ENCODE data around the gene SPINK4.

The SPINK4 gene

DNA sequence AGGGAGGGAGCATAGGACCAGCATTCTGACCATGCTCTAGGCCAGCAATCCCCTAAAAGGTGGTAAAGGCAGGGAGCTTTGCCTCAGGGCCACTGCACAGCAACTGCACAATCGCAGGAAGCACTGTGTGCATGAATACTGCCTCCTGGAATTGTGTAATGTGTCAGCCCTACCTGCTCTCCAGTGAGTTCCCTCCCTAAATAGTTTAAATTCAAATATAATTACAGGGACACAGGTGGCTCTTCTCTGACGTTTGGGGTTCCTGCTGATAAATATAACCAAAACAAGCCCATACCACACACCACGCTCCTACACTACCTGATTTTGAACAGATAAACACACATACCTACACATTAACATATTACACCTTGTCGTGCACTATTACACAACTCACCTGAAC, 15.5 kb downstream of the SPINK4 start:
- peaks cover 52% of the 10 kb centered on the region for H3K36me3 ChIP-seq (ENCODE audit: control insufficient read depth, insufficient read depth, low read length)
- 90 to 91% methylated on average over 4 of the region's 4 CpGs for WGBS, 2 experiments
- no peaks in the 10 kb centered on the region for H3K27me3 ChIP-seq (ENCODE audit: control insufficient read depth, insufficient read depth, low read length, poor library complexity, severe bottlenecking)
- H3K4me1 ChIP-seq (ENCODE audit: control insufficient read depth, insufficient read depth, low read length): no peaks in the 10 kb centered on the region
- H3K9me3 ChIP-seq (ENCODE audit: control insufficient read depth, low read length): no peaks in the 10 kb centered on the region
- H3K4me3 ChIP-seq (ENCODE audit: insufficient read depth, low read depth, low read length): no peak overlapping the region
- no peak overlapping the region for H3K27ac ChIP-seq (ENCODE audit: insufficient read depth, low read depth, low read length, poor library complexity, severe bottlenecking)

DNA sequence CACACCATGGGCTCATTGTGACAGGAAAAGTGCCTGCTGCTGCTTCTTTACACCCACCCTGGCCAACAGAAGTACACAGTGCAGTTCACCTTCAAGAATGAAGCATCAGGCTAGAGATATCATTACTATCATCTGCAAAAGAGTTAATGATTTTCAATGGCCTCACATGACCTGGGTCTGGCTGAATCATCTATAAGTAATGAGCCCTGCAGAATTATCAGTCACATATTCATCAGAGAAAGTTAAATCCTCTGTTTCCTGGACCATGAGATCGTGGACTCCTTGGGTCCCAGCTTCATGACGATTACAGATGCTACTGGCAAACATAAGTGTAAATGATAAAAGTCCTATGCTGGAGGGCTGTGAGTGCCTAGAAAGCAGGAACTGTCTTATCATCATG, 16.3 kb downstream of the SPINK4 start:
- no peaks in the 10 kb centered on the region for H3K9me3 ChIP-seq (ENCODE audit: control insufficient read depth, low read length)
- no peaks in the 10 kb centered on the region for H3K4me1 ChIP-seq (ENCODE audit: control insufficient read depth, insufficient read depth, low read length)
- 84 to 91% methylated on average over 2 of the region's 2 CpGs for WGBS, 2 experiments
- no peak overlapping the region for H3K27ac ChIP-seq (ENCODE audit: insufficient read depth, low read depth, low read length, poor library complexity, severe bottlenecking)
- no peaks in the 10 kb centered on the region for H3K27me3 ChIP-seq (ENCODE audit: control insufficient read depth, insufficient read depth, low read length, poor library complexity, severe bottlenecking)
- H3K36me3 ChIP-seq (ENCODE audit: control insufficient read depth, insufficient read depth, low read length): peaks cover 60% of the 10 kb centered on the region
- H3K4me3 ChIP-seq (ENCODE audit: insufficient read depth, low read depth, low read length): no peak overlapping the region

DNA sequence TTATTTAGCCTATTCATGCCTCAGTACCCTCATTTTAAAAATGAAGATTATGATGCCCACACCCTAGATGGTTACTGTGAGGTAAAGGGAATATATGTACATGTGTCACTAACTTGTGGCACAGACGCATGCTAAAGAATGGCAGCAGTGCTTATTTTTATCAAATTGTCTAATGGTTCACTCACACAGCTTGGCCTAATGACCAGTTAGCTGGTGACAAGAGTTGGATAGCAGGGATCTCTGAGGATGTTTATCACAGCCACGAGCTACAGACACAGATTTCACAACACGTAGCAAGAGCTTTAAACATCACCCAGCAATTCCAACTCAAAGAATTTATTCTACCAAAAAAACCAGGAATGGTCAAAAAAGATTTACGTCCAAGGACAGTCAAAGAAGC, 17.3 kb downstream of the SPINK4 start:
- Histone ChIP-seq H3K9me3 (ENCODE audit: control insufficient read depth, low read length) (no peaks in the 10 kb centered on the region), H3K36me3 (ENCODE audit: control insufficient read depth, insufficient read depth, low read length) (peaks cover 66% of the 10 kb centered on the region), H3K27me3 (ENCODE audit: control insufficient read depth, insufficient read depth, low read length, poor library complexity, severe bottlenecking) (no peaks in the 10 kb centered on the region), H3K4me1 (ENCODE audit: control insufficient read depth, insufficient read depth, low read length) (no peaks in the 10 kb centered on the region), H3K27ac (ENCODE audit: insufficient read depth, low read depth, low read length, poor library complexity, severe bottlenecking) (no peak overlapping the region), H3K4me3 (ENCODE audit: insufficient read depth, low read depth, low read length) (no peak overlapping the region)
- WGBS, 2 experiments: 94 to 96% methylated on average over 3 of the region's 4 CpGs

DNA sequence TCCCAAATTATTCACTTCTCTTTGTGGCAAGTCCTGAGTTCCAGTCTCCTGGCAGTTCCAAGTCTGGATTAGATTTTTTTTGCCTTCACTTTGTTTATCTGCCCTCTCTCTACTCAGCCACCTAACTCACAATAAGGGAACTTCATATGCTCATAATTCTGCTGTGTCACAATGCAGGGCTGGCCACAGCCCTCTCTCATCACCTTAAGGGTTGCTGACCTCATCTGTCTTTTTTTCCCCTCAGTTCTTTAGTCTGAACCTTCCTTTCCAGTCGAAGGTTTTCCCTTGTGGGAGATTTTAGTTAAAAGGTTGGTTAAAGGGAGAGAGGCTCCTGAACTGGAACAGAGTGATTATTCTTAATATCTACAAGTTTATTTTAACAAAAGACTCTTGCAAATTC, 20.4 kb downstream of the SPINK4 start:
- peaks cover under 1% of the 10 kb centered on the region for H3K4me1 ChIP-seq (ENCODE audit: control insufficient read depth, insufficient read depth, low read length)
- H3K27ac ChIP-seq (ENCODE audit: insufficient read depth, low read depth, low read length, poor library complexity, severe bottlenecking): no peak overlapping the region
- 100% methylated on average over 1 of the region's 1 CpG; no CpG with 5 or more reads in 1 of the 2 experiments for WGBS, 2 experiments
- H3K4me3 ChIP-seq (ENCODE audit: insufficient read depth, low read depth, low read length): no peak overlapping the region
- peaks cover 56% of the 10 kb centered on the region for H3K36me3 ChIP-seq (ENCODE audit: control insufficient read depth, insufficient read depth, low read length)
- no peaks in the 10 kb centered on the region for H3K9me3 ChIP-seq (ENCODE audit: control insufficient read depth, low read length)
- no peaks in the 10 kb centered on the region for H3K27me3 ChIP-seq (ENCODE audit: control insufficient read depth, insufficient read depth, low read length, poor library complexity, severe bottlenecking)

DNA sequence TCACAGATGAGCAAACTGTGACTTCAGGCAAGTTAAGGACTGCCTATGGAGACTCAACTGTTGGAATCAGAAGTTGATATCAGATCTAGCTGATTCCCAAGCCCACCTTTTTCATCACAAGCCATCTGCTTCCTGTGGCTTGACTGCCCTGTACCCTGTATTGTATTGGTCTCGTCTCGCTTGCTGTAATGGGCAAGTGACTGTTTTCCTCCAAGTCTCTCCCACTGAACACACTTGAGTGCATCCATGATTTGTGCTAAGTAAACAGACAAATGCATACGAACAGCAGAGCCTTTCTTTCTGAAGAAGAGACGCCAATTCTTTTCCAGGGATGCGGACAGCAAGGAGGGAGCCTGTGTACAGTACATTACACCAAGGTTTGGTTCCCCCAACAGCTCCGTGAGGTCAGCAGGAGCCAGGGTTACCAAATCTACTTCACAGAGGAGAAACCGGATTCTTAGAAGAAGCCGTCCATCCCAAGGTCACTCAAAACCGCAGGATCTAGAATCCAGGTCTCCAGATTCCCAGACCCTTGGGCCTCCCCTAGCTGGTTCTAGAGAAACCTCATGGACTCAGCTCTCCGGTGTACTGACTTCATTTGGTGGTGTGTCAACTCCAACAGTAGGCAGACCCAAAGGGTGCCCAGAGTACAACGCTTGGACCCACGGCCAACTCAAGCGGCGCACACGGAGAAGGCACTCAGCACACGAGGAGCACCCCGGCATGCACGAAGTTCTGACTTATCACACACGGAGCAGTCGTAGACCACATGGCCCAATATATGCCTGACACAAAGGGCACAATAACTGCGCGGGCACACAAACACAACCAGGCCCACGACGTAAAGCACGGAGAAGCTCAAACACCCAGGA, 23.4 kb downstream of the SPINK4 start:
- 9% methylated on average over 25 of the region's 25 CpGs for WGBS, 2 experiments
- H3K27ac ChIP-seq (ENCODE audit: insufficient read depth, low read depth, low read length, poor library complexity, severe bottlenecking): no peak overlapping the region

DNA sequence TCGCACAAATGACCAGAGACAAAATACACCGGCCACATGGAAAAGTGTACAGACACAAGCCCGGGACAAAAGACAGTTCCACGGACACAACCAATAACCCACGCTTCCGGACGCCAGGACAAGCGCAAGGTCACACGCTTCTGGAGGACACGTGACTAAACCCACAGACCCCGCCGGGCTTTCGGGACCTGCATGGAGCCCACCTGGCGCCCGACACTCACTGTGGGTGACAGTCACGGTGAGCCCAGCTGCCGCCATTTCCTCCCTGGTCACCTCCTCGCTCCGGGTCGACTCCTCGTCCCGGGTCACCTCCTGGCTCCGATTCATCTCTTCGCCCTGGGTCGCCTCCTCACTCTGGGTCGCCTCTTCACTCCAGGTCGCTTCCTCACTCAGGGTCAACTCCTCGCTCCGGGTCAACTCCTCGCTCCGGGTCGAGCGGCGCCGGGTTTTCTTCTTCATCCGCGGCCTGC, 24.1 kb downstream of the SPINK4 start:
- Histone ChIP-seq H3K27ac (ENCODE audit: insufficient read depth, low read depth, low read length, poor library complexity, severe bottlenecking) (no peak overlapping the region), H3K9me3 (ENCODE audit: control insufficient read depth, low read length) (no peaks in the 10 kb centered on the region), H3K4me1 (ENCODE audit: control insufficient read depth, insufficient read depth, low read length) (peaks cover 7% of the 10 kb centered on the region), H3K36me3 (ENCODE audit: control insufficient read depth, insufficient read depth, low read length) (peaks cover 44% of the 10 kb centered on the region), H3K27me3 (ENCODE audit: control insufficient read depth, insufficient read depth, low read length, poor library complexity, severe bottlenecking) (no peaks in the 10 kb centered on the region), H3K4me3 (ENCODE audit: insufficient read depth, low read depth, low read length) (peak overlapping the region; percentile 62)
- WGBS, 2 experiments: 0% methylated on average over 37 of the region's 37 CpGs

More for the DNA sequence above, 23.4 kb downstream of the SPINK4 start:
- H3K9me3 ChIP-seq (ENCODE audit: control insufficient read depth, low read length): no peaks in the 10 kb centered on the region
- H3K36me3 ChIP-seq (ENCODE audit: control insufficient read depth, insufficient read depth, low read length): peaks cover 47% of the 10 kb centered on the region
- peaks cover 7% of the 10 kb centered on the region for H3K4me1 ChIP-seq (ENCODE audit: control insufficient read depth, insufficient read depth, low read length)
- peak overlapping the region; percentile 62 for H3K4me3 ChIP-seq (ENCODE audit: insufficient read depth, low read depth, low read length)
- H3K27me3 ChIP-seq (ENCODE audit: control insufficient read depth, insufficient read depth, low read length, poor library complexity, severe bottlenecking): no peaks in the 10 kb centered on the region

DNA sequence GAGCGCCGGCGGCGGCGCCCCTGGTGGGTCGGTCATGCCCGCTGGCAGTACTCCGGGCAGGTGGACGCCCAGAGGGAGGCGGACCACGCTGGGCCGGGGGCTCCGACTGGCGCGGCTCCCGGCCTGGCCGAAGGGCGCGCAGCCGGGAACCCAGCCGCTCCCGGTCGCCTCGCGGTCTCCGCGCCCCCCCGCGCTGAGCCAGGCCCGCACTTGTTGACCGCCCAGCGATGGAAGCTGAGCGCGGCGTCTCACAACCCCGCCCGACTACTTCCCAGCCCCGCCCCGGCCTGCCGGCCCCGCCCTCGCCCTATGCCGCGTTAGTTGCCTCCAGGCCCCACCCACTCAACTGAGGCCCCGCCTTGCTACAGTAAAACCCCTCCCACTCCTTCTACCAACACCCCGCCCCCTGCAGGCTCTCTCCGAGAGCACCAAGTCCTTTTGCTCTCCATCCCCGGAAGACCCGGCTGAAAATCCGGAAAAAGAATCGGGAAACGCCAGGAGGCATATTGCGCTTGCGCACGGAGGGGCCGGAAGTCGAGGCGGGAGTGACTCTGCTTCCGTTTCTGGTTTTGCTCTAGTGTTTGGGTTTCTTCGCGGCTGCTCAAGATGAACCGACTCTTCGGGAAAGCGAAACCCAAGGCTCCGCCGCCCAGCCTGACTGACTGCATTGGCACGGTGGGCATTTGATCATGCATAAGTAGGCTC, 24.7 kb downstream of the SPINK4 start, which contains the start of the genes BAG1 and CHMP5:
Gene BAG1, minus strand, starts transcription at position 236 of the 705 bp plus-strand sequence.
Gene CHMP5, plus strand, starts transcription at position 577 of the 705 bp plus-strand sequence. Its CDS starts 30 bp downstream, at position 607.
- H3K4me3 ChIP-seq (ENCODE audit: insufficient read depth, low read depth, low read length): peak within 1 kb of the TSS; percentile 62
- H3K36me3 ChIP-seq (ENCODE audit: control insufficient read depth, insufficient read depth, low read length): peaks cover 44% of the 10 kb centered on the region
- peaks cover 7% of the 10 kb centered on the region for H3K4me1 ChIP-seq (ENCODE audit: control insufficient read depth, insufficient read depth, low read length)
- WGBS, 2 experiments: 0% methylated on average over 67 of the region's 67 CpGs
- H3K27me3 ChIP-seq (ENCODE audit: control insufficient read depth, insufficient read depth, low read length, poor library complexity, severe bottlenecking): no peaks in the 10 kb centered on the region
- H3K9me3 ChIP-seq (ENCODE audit: control insufficient read depth, low read length): no peaks in the 10 kb centered on the region
- H3K27ac ChIP-seq (ENCODE audit: insufficient read depth, low read depth, low read length, poor library complexity, severe bottlenecking): no peak within 1 kb of the TSS

DNA sequence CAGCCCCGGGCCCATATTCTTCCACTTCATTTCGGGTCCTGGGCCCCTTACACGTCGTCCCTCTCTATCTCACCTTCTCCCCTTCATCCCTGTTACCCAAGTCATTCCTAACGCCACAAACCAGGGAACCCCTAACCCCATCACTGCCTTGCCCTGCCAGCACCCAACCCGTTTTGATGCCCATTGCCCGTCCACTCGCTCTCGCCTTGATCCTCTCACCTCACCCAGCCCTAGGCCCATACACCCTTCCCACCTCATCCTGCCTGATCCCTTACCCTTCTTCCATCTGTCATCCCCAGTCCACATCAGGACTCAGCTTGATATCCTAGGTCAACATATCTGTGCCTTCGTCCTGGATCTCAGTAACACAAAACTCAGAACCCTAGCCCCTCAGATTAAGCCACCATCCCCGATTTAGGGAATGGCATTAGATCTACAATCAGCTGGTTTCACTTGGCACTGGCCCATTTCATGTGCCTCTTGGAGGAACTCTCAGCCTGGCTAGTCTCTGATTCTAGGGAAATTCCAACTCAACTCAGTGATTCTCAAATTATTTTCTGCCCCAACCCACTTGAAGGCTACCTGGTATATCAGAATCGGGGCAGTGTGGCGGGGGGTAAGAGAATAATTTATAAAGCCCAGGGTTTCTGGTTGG, 25.4 kb downstream of the SPINK4 start:
- H3K27ac ChIP-seq (ENCODE audit: insufficient read depth, low read depth, low read length, poor library complexity, severe bottlenecking): no peak overlapping the region
- WGBS, 2 experiments: 15 to 27% methylated on average over 11 to 13 of the region's 13 CpGs

DNA sequence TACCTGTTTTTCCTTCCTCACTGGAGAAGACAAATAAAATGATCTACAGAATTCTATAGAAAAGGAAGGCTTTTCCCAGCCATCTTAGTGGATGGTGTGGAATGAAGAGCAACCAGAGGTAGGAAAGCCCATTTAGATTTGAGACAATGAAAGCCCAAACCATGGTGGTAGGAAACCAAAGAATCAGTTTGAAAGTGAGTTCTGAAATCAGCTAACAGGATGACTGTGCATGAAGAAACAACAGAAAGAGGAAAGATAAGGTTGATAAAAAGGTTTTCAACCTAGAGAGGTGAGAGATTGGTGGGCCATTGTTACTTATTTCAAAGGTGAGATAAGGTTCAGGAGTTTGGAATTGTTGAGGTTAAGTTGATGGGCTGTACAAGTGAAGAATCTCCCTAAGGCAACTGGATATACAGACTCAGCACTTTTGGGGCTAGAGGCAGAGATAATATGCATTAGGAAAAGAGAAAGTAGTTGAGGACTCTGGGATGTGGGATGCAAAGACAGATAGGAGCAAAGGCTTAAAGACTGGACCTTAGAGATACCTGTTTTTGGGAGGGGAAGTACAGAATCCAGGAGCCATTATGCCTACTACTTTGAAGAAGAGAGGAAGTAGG, 27.3 kb downstream of the SPINK4 start:
- Histone ChIP-seq H3K27me3 (ENCODE audit: control insufficient read depth, insufficient read depth, low read length, poor library complexity, severe bottlenecking) (no peaks in the 10 kb centered on the region), H3K4me1 (ENCODE audit: control insufficient read depth, insufficient read depth, low read length) (peaks cover 7% of the 10 kb centered on the region), H3K36me3 (ENCODE audit: control insufficient read depth, insufficient read depth, low read length) (peaks cover 28% of the 10 kb centered on the region), H3K4me3 (ENCODE audit: insufficient read depth, low read depth, low read length) (no peak overlapping the region), H3K27ac (ENCODE audit: insufficient read depth, low read depth, low read length, poor library complexity, severe bottlenecking) (no peak overlapping the region), H3K9me3 (ENCODE audit: control insufficient read depth, low read length) (no peaks in the 10 kb centered on the region)

More for the DNA sequence above, 25.4 kb downstream of the SPINK4 start:
- H3K4me1 ChIP-seq (ENCODE audit: control insufficient read depth, insufficient read depth, low read length): peaks cover 7% of the 10 kb centered on the region
- peaks cover 43% of the 10 kb centered on the region for H3K36me3 ChIP-seq (ENCODE audit: control insufficient read depth, insufficient read depth, low read length)
- H3K4me3 ChIP-seq (ENCODE audit: insufficient read depth, low read depth, low read length): peak overlapping the region; percentile 62
- H3K27me3 ChIP-seq (ENCODE audit: control insufficient read depth, insufficient read depth, low read length, poor library complexity, severe bottlenecking): no peaks in the 10 kb centered on the region
- no peaks in the 10 kb centered on the region for H3K9me3 ChIP-seq (ENCODE audit: control insufficient read depth, low read length)

All from ectodermal cell (in vitro differentiated cells).